Activated CD4-positive, alpha-beta T cell treated with anti-CD3 and anti-CD28 coated beads for 36 hours (primary cell): ENCODE data around the gene APBB1IP. TPM values are rescaled to one million over a fixed set of nuclear protein-coding genes. Genes with fewer than 3 reads are reported as not detected.
A peak's percentile ranks its signal among the peaks of the same experiment; 100 is the strongest.

Experiments
- ATAC-seq: fragments of 200-7000 bp; cut with Tn5 transposase; one replicate; pipeline ENCODE4 v1.10.0; 2021; ENCODE audit warnings: mild to moderate bottlenecking, moderate library complexity
- CTCF ChIA-PET: fragments of 350-600 bp; sonication (Branson Sonifier 250); formaldehyde crosslinking; loops from one replicate; lab custom pipeline; 2021; ENCODE audit warnings: antibody characterized with exemption; lab: Charles Lee
- POLR2A ChIA-PET: fragments of 350-600 bp; sonication (Branson Sonifier 250); formaldehyde crosslinking; loops from one replicate; lab custom pipeline; 2021; ENCODE audit warnings: antibody characterized with exemption, inconsistent platforms; lab: Charles Lee
- DNase-seq: peaks from one replicate; pipeline ENCODE4 v3.0.0-alpha.2; 2020
- H3K27ac Mint-ChIP-seq: one replicate; pipeline ENCODE4 v1.8.0; 2021; ENCODE audit warnings: mixed read lengths
- H3K27me3 Mint-ChIP-seq: one replicate; pipeline ENCODE4 v1.8.0; 2021; ENCODE audit warnings: mixed read lengths
- H3K36me3 Mint-ChIP-seq: one replicate; pipeline ENCODE4 v1.8.0; 2021; ENCODE audit warnings: low read depth, mixed read lengths
- H3K4me1 Mint-ChIP-seq: one replicate; pipeline ENCODE4 v1.8.0; 2021; ENCODE audit warnings: mixed read lengths
- H3K4me3 Mint-ChIP-seq: one replicate; pipeline ENCODE4 v1.8.0; 2021; ENCODE audit warnings: mild to moderate bottlenecking, moderate library complexity, mixed read lengths
- H3K9me3 Mint-ChIP-seq: one replicate; pipeline ENCODE4 v1.8.0; 2021; ENCODE audit warnings: low read depth, mixed read lengths
- intact Hi-C, 2 experiments: fragments of 100-400 bp; cut with DNase I in 1 of 2; cut with micrococcal nuclease in 1 of 2; formaldehyde crosslinking; loops; one replicate each; pipeline versions ENCODE4 v1.14.2 to v1.15.1; 2022 to 2024; cut with DNase I, micrococcal nuclease
- total RNA-seq, 2 experiments: library from RNA; stranded (reverse); gene quantifications; one replicate each; pipeline ENCODE4 v1.2.3, GENCODE V29; 2021

Gene APBB1IP
- total RNA-seq, 2 experiments from 2014 or later = 53.3 to 66.4 TPM

GRCh38 chr10:26441491-26442214, 3.5 kb downstream of the APBB1IP start:
- intact Hi-C loops = loop anchor here (5.0 to 10.0 kb wide), 3 partner anchors 113 to 1301 kb away; partner anchors contain the start of gene ACBD5 (in 1 of the 2)
- ATAC-seq (peak; percentile 36), DNase-seq (no peak)
- ChIA-PET CTCF (interaction anchor here (0.6 to 1.9 kb wide), 10 partner anchors 12 to 420 kb away, joined by 3 to 6 read pairs (median 4); no protein-coding TSS in a partner anchor), POLR2A (interaction anchor here (1.1 to 2.0 kb wide), 4 partner anchors 11 to 45 kb away, joined by 3 to 8 read pairs (median 6); no protein-coding TSS in a partner anchor)
- peaks cover 4% of the 10 kb centered on the region for H3K9me3 Mint-ChIP-seq
- H3K4me1 Mint-ChIP-seq = peaks cover 56% of the 10 kb centered on the region
- peak overlapping the region; percentile 95 for H3K27ac Mint-ChIP-seq
- peak overlapping the region; percentile 67 for H3K4me3 Mint-ChIP-seq
- no peaks in the 10 kb centered on the region for H3K27me3 Mint-ChIP-seq
- H3K36me3 Mint-ChIP-seq = peaks cover 33% of the 10 kb centered on the region

GRCh38 chr10:26445411-26446031, 7.4 kb downstream of the APBB1IP start:
- peaks cover 80% of the 10 kb centered on the region for H3K4me1 Mint-ChIP-seq
- peaks cover 6% of the 10 kb centered on the region for H3K9me3 Mint-ChIP-seq
- peak overlapping the region; percentile 2 for H3K4me3 Mint-ChIP-seq
- H3K27ac Mint-ChIP-seq = peak overlapping the region; percentile 94
- DNase-seq = no peak
- peaks cover 48% of the 10 kb centered on the region for H3K36me3 Mint-ChIP-seq
- ChIA-PET CTCF (interaction anchor here (0.9 kb wide), 1 partner anchor 33 kb away, joined by 3 read pairs; no protein-coding TSS in a partner anchor), POLR2A (interaction anchor here (1.2 kb wide), 1 partner anchor 22 kb away, joined by 3 read pairs; no protein-coding TSS in a partner anchor)
- intact Hi-C loops = loop anchor here (1.0 to 10.0 kb wide), 4 partner anchors 7 to 1723 kb away; partner anchors contain the start of genes APBB1IP (in 1 of the 2) and ARHGAP21 (in 1 of the 2)
- no peak for ATAC-seq
- no peaks in the 10 kb centered on the region for H3K27me3 Mint-ChIP-seq

- peaks cover 52% of the 10 kb centered on the region for H3K36me3 Mint-ChIP-seq
- POLR2A ChIA-PET = interaction anchor here (1.2 kb wide), 1 partner anchor 21 kb away, joined by 3 read pairs; no protein-coding TSS in a partner anchor
- H3K27me3 Mint-ChIP-seq = no peaks in the 10 kb centered on the region
- H3K4me3 Mint-ChIP-seq = peak overlapping the region; percentile 37
- ATAC-seq (peak; percentile 4), DNase-seq (no peak)
- H3K9me3 Mint-ChIP-seq = peaks cover 6% of the 10 kb centered on the region
- CTCF ChIA-PET = interaction anchor here (0.5 to 0.9 kb wide), 3 partner anchors 34 to 281 kb away, joined by 3 read pairs; no protein-coding TSS in a partner anchor
- H3K27ac Mint-ChIP-seq = peak overlapping the region; percentile 94
- intact Hi-C loops = loop anchor here (1.0 to 10.0 kb wide), 4 partner anchors 8 to 1724 kb away; partner anchors contain the start of genes APBB1IP (in 1 of the 2) and ARHGAP21 (in 1 of the 2)
- peaks cover 82% of the 10 kb centered on the region for H3K4me1 Mint-ChIP-seq
Observed at GRCh38 chr10:26446258-26446657, 8.1 kb downstream of the APBB1IP start.

GRCh38 chr10:26448292-26448691, 10.2 kb downstream of the APBB1IP start:
- Mint-ChIP-seq H3K27ac (peak overlapping the region; percentile 89), H3K36me3 (peaks cover 56% of the 10 kb centered on the region), H3K9me3 (peaks cover 6% of the 10 kb centered on the region), H3K4me1 (peaks cover 84% of the 10 kb centered on the region), H3K4me3 (peak overlapping the region; percentile 54), H3K27me3 (no peaks in the 10 kb centered on the region)
- DNase-seq (no peak), ATAC-seq (no peak)
- ChIA-PET CTCF (interaction anchor here (0.6 to 1.8 kb wide), 2 partner anchors 20 to 70 kb away, joined by 3 to 4 read pairs; no protein-coding TSS in a partner anchor), POLR2A (no interaction called here)
- intact Hi-C loops = loop anchor here (1.0 to 10.0 kb wide), 3 partner anchors 19 to 1726 kb away; partner anchors contain the start of gene ARHGAP21 (in 1 of the 2)

GRCh38 chr10:26448706-26449435, 10.7 kb downstream of the APBB1IP start:
- ATAC-seq (peak; percentile 34), DNase-seq (peak; percentile 76)
- intact Hi-C loops = loop anchor here (1.0 to 10.0 kb wide), 3 partner anchors 18 to 1727 kb away; partner anchors contain the start of gene ARHGAP21 (in 1 of the 2)
- no peaks in the 10 kb centered on the region for H3K27me3 Mint-ChIP-seq
- peaks cover 86% of the 10 kb centered on the region for H3K4me1 Mint-ChIP-seq
- H3K27ac Mint-ChIP-seq = peak overlapping the region; percentile 89
- ChIA-PET POLR2A (interaction anchor here (0.5 kb wide), 1 partner anchor 1108 kb away, joined by 3 read pairs; no protein-coding TSS in a partner anchor), CTCF (interaction anchor here (0.6 to 1.8 kb wide), 3 partner anchors 19 to 192 kb away, joined by 3 to 4 read pairs (median 3); no protein-coding TSS in a partner anchor)
- peaks cover 8% of the 10 kb centered on the region for H3K9me3 Mint-ChIP-seq
- H3K4me3 Mint-ChIP-seq = peak overlapping the region; percentile 54
- peaks cover 59% of the 10 kb centered on the region for H3K36me3 Mint-ChIP-seq

- Mint-ChIP-seq H3K27me3 (no peaks in the 10 kb centered on the region), H3K4me3 (no peak overlapping the region), H3K36me3 (peaks cover 54% of the 10 kb centered on the region), H3K9me3 (peaks cover 8% of the 10 kb centered on the region), H3K4me1 (peaks cover 87% of the 10 kb centered on the region), H3K27ac (peak overlapping the region; percentile 89)
- DNase-seq = no peak
- ChIA-PET CTCF (interaction anchor here (1.8 kb wide), 1 partner anchor 18 kb away, joined by 4 read pairs; no protein-coding TSS in a partner anchor), POLR2A (no interaction called here)
- no peak for ATAC-seq
- intact Hi-C loops = loop anchor here (5.0 to 10.0 kb wide), 2 partner anchors 105 to 1727 kb away; partner anchors contain the start of gene ARHGAP21 (in 1 of the 2)
Observed at GRCh38 chr10:26449726-26450125, 11.6 kb downstream of the APBB1IP start.

- DNase-seq = no peak
- intact Hi-C loops = no loop called here
- CTCF ChIA-PET = interaction anchor here (0.6 to 0.7 kb wide), 3 partner anchors 14 to 309 kb away, joined by 3 to 4 read pairs (median 3); no protein-coding TSS in a partner anchor
- POLR2A ChIA-PET = no interaction called here
- Mint-ChIP-seq H3K9me3 (peaks cover 3% of the 10 kb centered on the region), H3K4me1 (peaks cover 89% of the 10 kb centered on the region), H3K36me3 (peaks cover 39% of the 10 kb centered on the region), H3K27me3 (no peaks in the 10 kb centered on the region), H3K4me3 (no peak overlapping the region), H3K27ac (peak overlapping the region; percentile 55)
- no peak for ATAC-seq
Observed at GRCh38 chr10:26451903-26452302, 13.8 kb downstream of the APBB1IP start.

- peaks cover 89% of the 10 kb centered on the region for H3K4me1 Mint-ChIP-seq
- ChIA-PET POLR2A (interaction anchor here (0.8 kb wide), 1 partner anchor 310 kb away, joined by 3 read pairs; no protein-coding TSS in a partner anchor), CTCF (no interaction called here)
- no peaks in the 10 kb centered on the region for H3K27me3 Mint-ChIP-seq
- H3K4me3 Mint-ChIP-seq = no peak overlapping the region
- intact Hi-C loops = no loop called here
- peaks cover 46% of the 10 kb centered on the region for H3K36me3 Mint-ChIP-seq
- H3K27ac Mint-ChIP-seq = no peak overlapping the region
- peaks cover 3% of the 10 kb centered on the region for H3K9me3 Mint-ChIP-seq
- ATAC-seq (no peak), DNase-seq (no peak)
Observed at GRCh38 chr10:26453850-26454249, 15.7 kb downstream of the APBB1IP start.

GRCh38 chr10:26454891-26455290, 16.8 kb downstream of the APBB1IP start:
- ChIA-PET POLR2A (interaction anchor here (0.7 kb wide), 1 partner anchor 12 kb away, joined by 3 read pairs; no protein-coding TSS in a partner anchor), CTCF (interaction anchor here (0.6 kb wide), 1 partner anchor 12 kb away, joined by 3 read pairs; no protein-coding TSS in a partner anchor)
- H3K4me3 Mint-ChIP-seq = no peak overlapping the region
- peak overlapping the region; percentile 34 for H3K27ac Mint-ChIP-seq
- ATAC-seq = no peak
- H3K9me3 Mint-ChIP-seq = peaks cover 3% of the 10 kb centered on the region
- H3K27me3 Mint-ChIP-seq = no peaks in the 10 kb centered on the region
- intact Hi-C loops = no loop called here
- DNase-seq = no peak
- H3K36me3 Mint-ChIP-seq = peaks cover 41% of the 10 kb centered on the region
- peaks cover 79% of the 10 kb centered on the region for H3K4me1 Mint-ChIP-seq
